HepG2 (cell line): ENCODE data around the gene CACNA1C. TPM values are rescaled to one million over a fixed set of nuclear protein-coding genes. Genes with fewer than 3 reads are reported as not detected.

Experiments
- ATAC-seq: fragments of 200-7000 bp; cut with Tn5 transposase; 3 replicates; pipeline ENCODE4 v1.9.1; 2020; ENCODE audit warnings: mild to moderate bottlenecking, moderate library complexity
- BruUV-seq: library from RNA; stranded (reverse); fragments of 400-500 nt; replicated peaks from 2 replicates; lab custom pipeline; 2021; lab: Mats Ljungman, UMichigan
- CTCF ChIA-PET: fragments of 300-600 bp; formaldehyde crosslinking; extraction: SDS; loops from one replicate; lab custom pipeline; 2021; ENCODE audit warnings: low total read pairs, inconsistent platforms, low intra/inter-chr PET ratio; lab: Yijun Ruan, JAX
- POLR2A ChIA-PET: fragments of 350-600 bp; sonication (Branson Sonifier 250); formaldehyde crosslinking; loops from one replicate; lab custom pipeline; 2020; ENCODE audit warnings: antibody characterized with exemption, inconsistent platforms; lab: Yijun Ruan, JAX
- DNase-seq: peaks from one replicate; pipeline ENCODE4 v3.0.0-alpha.2; 2015; ENCODE audit warnings: low spot score
- FAIRE-seq: peaks from 3 replicates; lab custom pipeline; 2011; peaks lifted over from hg19 to GRCh38; lab: Jason Lieb, UNC
- H2AFZ ChIP-seq: one replicate; pipeline ENCODE4 v1.6.1; 2011; ENCODE audit warnings: low read length, inconsistent platforms
- H3K27ac ChIP-seq: fragments of 300-600 bp; 3 replicates; pipeline ENCODE4 v1.8.0; 2011; ENCODE audit warnings: mixed run types, mild to moderate bottlenecking, mixed read lengths, low read length, inconsistent platforms; ENCODE audit not compliant: insufficient read depth; ENCODE audit errors: extremely low read length
- H3K27me3 ChIP-seq, 2 experiments: fragments of 200-600 bp in 1 of 2; 2 replicates in 1 of 2; 3 replicates in 1 of 2; pipeline versions ENCODE4 v1.6.0 to v1.8.0; 2011; ENCODE audit warnings: low read length in 2 of 2, mild to moderate bottlenecking in 2 of 2, moderate library complexity in 2 of 2, inconsistent platforms in 1 of 2; ENCODE audit not compliant: insufficient read depth in 2 of 2, control insufficient read depth in 1 of 2
- H3K36me3 ChIP-seq, 2 experiments: fragments of 200-600 bp in 1 of 2; replicated peaks in 1 of 2; 2 replicates in 1 of 2; 3 replicates in 1 of 2; pipeline versions ENCODE4 v1.5.1 to v1.8.0; 2011; ENCODE audit warnings: low read length in 2 of 2, inconsistent platforms in 1 of 2; ENCODE audit not compliant: insufficient read depth in 2 of 2, control insufficient read depth in 1 of 2
- H3K4me1 ChIP-seq: 2 replicates; pipeline ENCODE4 v1.5.1; 2012; ENCODE audit warnings: low read length, inconsistent platforms; ENCODE audit not compliant: insufficient read depth
- H3K4me2 ChIP-seq: 2 replicates; pipeline ENCODE4 v1.6.0; 2011; ENCODE audit warnings: low read depth, low read length, inconsistent platforms
- H3K4me3 ChIP-seq, 3 experiments: fragments of 200-600 bp in 1 of 3; sonication (generic), shearing (Covaris generic) in 1 of 3; replicated peaks in 1 of 3; 2 replicates each; pipeline ENCODE4 v1.5.1; 2011 to 2016; ENCODE audit warnings: low read length in 3 of 3, inconsistent platforms in 2 of 3, low read depth in 2 of 3, mild to moderate bottlenecking in 2 of 3, control low read depth in 1 of 3, mixed read lengths in 1 of 3; ENCODE audit not compliant: insufficient read depth in 1 of 3
- H3K79me2 ChIP-seq: one replicate; pipeline ENCODE4 v1.6.1; 2011; ENCODE audit warnings: low read length, inconsistent platforms; ENCODE audit not compliant: insufficient read depth
- H3K9ac ChIP-seq: 2 replicates; pipeline ENCODE4 v1.6.0; 2011; ENCODE audit warnings: mild to moderate bottlenecking, low read depth, low read length, inconsistent platforms; ENCODE audit not compliant: insufficient read depth
- H3K9me3 ChIP-seq: 2 replicates; pipeline ENCODE4 v1.5.1; 2012; ENCODE audit warnings: mild to moderate bottlenecking, low read length
- H4K20me1 ChIP-seq: 2 replicates; pipeline ENCODE4 v1.6.0; 2011; ENCODE audit warnings: inconsistent platforms, mild to moderate bottlenecking, low read length, moderate library complexity; ENCODE audit not compliant: insufficient read depth
- FOXP1 ChIP-seq, 2 experiments: fragments of 450-650 bp in 1 of 2; IDR thresholded peaks; 2 replicates each; pipeline ENCODE4 v1.6.1; 2017 to 2018; ENCODE audit warnings: antibody characterized with exemption in 1 of 2
- NFIC ChIP-seq: IDR thresholded peaks from 2 replicates; pipeline ENCODE4 v1.6.1; 2012; ENCODE audit warnings: mild to moderate bottlenecking, low read length, inconsistent platforms
- SRSF9 ChIP-seq: fragments of 200-400 bp; formaldehyde crosslinking; IDR thresholded peaks from 2 replicates; pipeline ENCODE4 v1.6.1; 2018; ENCODE audit warnings: borderline replicate concordance, mild to moderate bottlenecking, low read depth, low read length; ENCODE audit not compliant: insufficient read depth, poor library complexity, severe bottlenecking
- STAT5B ChIP-seq: sonication (generic); formaldehyde crosslinking; IDR thresholded peaks from 2 replicates; pipeline ENCODE4 v1.4.0; 2020; ENCODE audit warnings: missing genetic modification reagents
- TAF1 ChIP-seq: sonication (generic); formaldehyde crosslinking; IDR thresholded peaks from 2 replicates; pipeline ENCODE4 v1.4.0; 2020; ENCODE audit warnings: missing genetic modification reagents
- TCF7L2 ChIP-seq: IDR thresholded peaks from 2 replicates; pipeline ENCODE4 v1.6.1; 2011; ENCODE audit warnings: mild to moderate bottlenecking, low read depth, low read length, moderate library complexity
- ZNF607 ChIP-seq: sonication (generic); formaldehyde crosslinking; IDR thresholded peaks from 2 replicates; pipeline ENCODE4 v1.5.1; 2020; ENCODE audit warnings: missing genetic modification reagents, mild to moderate bottlenecking, borderline replicate concordance
- ZNF782 ChIP-seq: sonication (generic); formaldehyde crosslinking; IDR thresholded peaks from 2 replicates; pipeline ENCODE4 v1.4.0; 2020; ENCODE audit warnings: missing genetic modification reagents, mild to moderate bottlenecking, borderline replicate concordance
- WGBS: methylation state at CpG from one replicate; pipeline ENCODE4 v1.1.6; 2017; ENCODE audit warnings: low lambda C conversion rate; 5-methylcytosine and 5-hydroxymethylcytosine counted together
- in situ Hi-C: cut with HindIII; loops from 2 replicates; pipeline ENCODE4 v1.10.0; 2017; ENCODE audit warnings: low pct_unique_long_range_greater_than_20kb; ENCODE audit not compliant: extremely low pct_ligation_motif_present
- intact Hi-C: fragments of 100-400 bp; cut with micrococcal nuclease; formaldehyde crosslinking; loops from one replicate; pipeline ENCODE4 v1.10.0; 2022; ENCODE audit not compliant: unreplicated experiment
- polyA plus RNA-seq, 8 experiments: library from polyadenylated mRNA; depleted of rRNA in 3 of 8; stranded (reverse) in 7 of 8; unstranded in 1 of 8; fragments of >200 nt; fragmentation: Illumina TruSeq in 4 of 8; extraction: Trizol in 4 of 8; gene quantifications; 2 replicates each; pipeline versions ENCODE4 v1.2.1 to v1.2.3, GENCODE V29; 2011 to 2016; ENCODE audit warnings: low read depth in 4 of 8, missing spikeins in 1 of 8, mixed read lengths in 1 of 8; ENCODE audit not compliant: insufficient read depth in 1 of 8
- total RNA-seq, 5 experiments: library from RNA; depleted of rRNA; stranded (reverse); fragments of >200 nt; fragmentation: Illumina TruSeq; extraction: Trizol; gene quantifications; 2 replicates each; pipeline ENCODE4 v1.2.3, GENCODE V29; 2016; ENCODE audit warnings: low read depth in 1 of 5
- TF ChIP-seq, protein P1 (sequence below): sonication (generic); formaldehyde crosslinking; IDR thresholded peaks from 2 replicates; pipeline ENCODE4 v1.4.0; 2020; ENCODE audit warnings: mild to moderate bottlenecking, missing genetic modification reagents
- TF ChIP-seq, protein P2 (sequence below): sonication (generic); formaldehyde crosslinking; conservative IDR thresholded peaks from 2 replicates; pipeline ENCODE4 v1.8.0; 2022; ENCODE audit warnings: low read depth, missing genetic modification reagents
- TF ChIP-seq, protein P3 (sequence below): sonication (generic); formaldehyde crosslinking; IDR thresholded peaks from 2 replicates; pipeline ENCODE4 v1.4.0; 2020; ENCODE audit warnings: missing genetic modification reagents, mild to moderate bottlenecking, borderline replicate concordance
- TF ChIP-seq, protein P4 (sequence below): sonication (generic); formaldehyde crosslinking; IDR thresholded peaks from 2 replicates; pipeline ENCODE4 v1.5.0; 2020; ENCODE audit warnings: missing genetic modification reagents, mild to moderate bottlenecking, borderline replicate concordance
- TF ChIP-seq, protein P5 (sequence below): sonication (generic); formaldehyde crosslinking; IDR thresholded peaks from 2 replicates; pipeline ENCODE4 v1.4.0; 2020; ENCODE audit warnings: missing genetic modification reagents

Gene CACNA1C
- total and polyA plus RNA-seq, 2 of the 13 experiments (the other 11 are each of a cell fraction or from before 2014, with no cell fraction given): not detected

DNA sequence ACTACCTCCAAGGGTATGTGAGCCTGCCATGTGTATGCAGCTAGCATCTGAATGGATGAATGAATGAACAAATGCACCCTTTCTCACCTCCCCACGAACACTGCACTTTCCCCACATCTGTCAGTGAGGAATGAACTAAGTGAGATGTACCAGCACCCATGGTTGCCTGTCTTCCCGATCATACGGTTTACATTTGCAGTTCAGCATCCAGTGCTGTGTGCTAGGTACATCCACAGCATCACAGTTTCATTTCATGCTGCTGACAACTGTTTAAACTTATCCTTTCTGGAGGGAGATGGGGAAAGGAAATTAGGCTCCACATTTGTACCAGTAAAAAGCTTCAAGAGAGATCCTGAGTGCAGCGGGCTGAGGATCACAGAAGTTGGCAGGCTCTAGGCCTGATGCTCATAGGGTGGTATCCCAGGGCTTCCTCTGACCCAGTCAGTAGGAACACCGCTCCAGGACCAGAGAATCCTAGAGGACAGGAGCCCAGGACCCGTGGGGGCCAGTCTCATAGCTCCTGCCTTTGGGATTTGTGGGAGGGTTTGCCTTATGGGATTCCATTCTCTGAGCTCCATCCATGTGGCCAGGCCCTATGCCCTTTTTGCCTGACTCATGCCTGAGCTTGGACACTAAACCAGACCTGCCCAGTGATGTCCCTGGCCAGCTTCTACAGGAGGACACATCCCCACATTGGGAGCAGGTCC is 294.5 kb downstream of the CACNA1C start:
- BruUV-seq: no TSS peak
- in situ Hi-C loops: no loop called here
- CTCF ChIA-PET: no interaction called here
- TF ChIP-seq, protein P1, sequence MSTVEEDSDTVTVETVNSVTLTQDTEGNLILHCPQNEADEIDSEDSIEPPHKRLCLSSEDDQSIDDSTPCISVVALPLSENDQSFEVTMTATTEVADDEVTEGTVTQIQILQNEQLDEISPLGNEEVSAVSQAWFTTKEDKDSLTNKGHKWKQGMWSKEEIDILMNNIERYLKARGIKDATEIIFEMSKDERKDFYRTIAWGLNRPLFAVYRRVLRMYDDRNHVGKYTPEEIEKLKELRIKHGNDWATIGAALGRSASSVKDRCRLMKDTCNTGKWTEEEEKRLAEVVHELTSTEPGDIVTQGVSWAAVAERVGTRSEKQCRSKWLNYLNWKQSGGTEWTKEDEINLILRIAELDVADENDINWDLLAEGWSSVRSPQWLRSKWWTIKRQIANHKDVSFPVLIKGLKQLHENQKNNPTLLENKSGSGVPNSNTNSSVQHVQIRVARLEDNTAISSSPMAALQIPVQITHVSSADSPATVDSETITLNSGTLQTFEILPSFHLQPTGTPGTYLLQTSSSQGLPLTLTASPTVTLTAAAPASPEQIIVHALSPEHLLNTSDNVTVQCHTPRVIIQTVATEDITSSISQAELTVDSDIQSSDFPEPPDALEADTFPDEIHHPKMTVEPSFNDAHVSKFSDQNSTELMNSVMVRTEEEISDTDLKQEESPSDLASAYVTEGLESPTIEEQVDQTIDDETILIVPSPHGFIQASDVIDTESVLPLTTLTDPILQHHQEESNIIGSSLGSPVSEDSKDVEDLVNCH: no peak
- TF ChIP-seq SRSF9 (no peak), TCF7L2 (no peak), FOXP1 (IDR thresholded peaks at IDR 0.05) (no peak), FOXP1 (CRISPR knock-in tag; IDR thresholded peaks at IDR 0.05) (no peak), NFIC (no peak), STAT5B (CRISPR knock-in tag) (no peak), TAF1 (CRISPR knock-in tag) (no peak), ZNF782 (no peak), ZNF607 (no peak)
- TF ChIP-seq, protein P2, sequence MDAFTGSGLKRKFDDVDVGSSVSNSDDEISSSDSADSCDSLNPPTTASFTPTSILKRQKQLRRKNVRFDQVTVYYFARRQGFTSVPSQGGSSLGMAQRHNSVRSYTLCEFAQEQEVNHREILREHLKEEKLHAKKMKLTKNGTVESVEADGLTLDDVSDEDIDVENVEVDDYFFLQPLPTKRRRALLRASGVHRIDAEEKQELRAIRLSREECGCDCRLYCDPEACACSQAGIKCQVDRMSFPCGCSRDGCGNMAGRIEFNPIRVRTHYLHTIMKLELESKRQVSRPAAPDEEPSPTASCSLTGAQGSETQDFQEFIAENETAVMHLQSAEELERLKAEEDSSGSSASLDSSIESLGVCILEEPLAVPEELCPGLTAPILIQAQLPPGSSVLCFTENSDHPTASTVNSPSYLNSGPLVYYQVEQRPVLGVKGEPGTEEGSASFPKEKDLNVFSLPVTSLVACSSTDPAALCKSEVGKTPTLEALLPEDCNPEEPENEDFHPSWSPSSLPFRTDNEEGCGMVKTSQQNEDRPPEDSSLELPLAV (CRISPR knock-in tag): no peak
- TF ChIP-seq, protein P3, sequence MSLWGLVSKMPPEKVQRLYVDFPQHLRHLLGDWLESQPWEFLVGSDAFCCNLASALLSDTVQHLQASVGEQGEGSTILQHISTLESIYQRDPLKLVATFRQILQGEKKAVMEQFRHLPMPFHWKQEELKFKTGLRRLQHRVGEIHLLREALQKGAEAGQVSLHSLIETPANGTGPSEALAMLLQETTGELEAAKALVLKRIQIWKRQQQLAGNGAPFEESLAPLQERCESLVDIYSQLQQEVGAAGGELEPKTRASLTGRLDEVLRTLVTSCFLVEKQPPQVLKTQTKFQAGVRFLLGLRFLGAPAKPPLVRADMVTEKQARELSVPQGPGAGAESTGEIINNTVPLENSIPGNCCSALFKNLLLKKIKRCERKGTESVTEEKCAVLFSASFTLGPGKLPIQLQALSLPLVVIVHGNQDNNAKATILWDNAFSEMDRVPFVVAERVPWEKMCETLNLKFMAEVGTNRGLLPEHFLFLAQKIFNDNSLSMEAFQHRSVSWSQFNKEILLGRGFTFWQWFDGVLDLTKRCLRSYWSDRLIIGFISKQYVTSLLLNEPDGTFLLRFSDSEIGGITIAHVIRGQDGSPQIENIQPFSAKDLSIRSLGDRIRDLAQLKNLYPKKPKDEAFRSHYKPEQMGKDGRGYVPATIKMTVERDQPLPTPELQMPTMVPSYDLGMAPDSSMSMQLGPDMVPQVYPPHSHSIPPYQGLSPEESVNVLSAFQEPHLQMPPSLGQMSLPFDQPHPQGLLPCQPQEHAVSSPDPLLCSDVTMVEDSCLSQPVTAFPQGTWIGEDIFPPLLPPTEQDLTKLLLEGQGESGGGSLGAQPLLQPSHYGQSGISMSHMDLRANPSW (CRISPR knock-in tag): no peak
- TF ChIP-seq, protein P4, sequence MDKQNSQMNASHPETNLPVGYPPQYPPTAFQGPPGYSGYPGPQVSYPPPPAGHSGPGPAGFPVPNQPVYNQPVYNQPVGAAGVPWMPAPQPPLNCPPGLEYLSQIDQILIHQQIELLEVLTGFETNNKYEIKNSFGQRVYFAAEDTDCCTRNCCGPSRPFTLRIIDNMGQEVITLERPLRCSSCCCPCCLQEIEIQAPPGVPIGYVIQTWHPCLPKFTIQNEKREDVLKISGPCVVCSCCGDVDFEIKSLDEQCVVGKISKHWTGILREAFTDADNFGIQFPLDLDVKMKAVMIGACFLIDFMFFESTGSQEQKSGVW (CRISPR knock-in tag): no peak
- TF ChIP-seq, protein P5, sequence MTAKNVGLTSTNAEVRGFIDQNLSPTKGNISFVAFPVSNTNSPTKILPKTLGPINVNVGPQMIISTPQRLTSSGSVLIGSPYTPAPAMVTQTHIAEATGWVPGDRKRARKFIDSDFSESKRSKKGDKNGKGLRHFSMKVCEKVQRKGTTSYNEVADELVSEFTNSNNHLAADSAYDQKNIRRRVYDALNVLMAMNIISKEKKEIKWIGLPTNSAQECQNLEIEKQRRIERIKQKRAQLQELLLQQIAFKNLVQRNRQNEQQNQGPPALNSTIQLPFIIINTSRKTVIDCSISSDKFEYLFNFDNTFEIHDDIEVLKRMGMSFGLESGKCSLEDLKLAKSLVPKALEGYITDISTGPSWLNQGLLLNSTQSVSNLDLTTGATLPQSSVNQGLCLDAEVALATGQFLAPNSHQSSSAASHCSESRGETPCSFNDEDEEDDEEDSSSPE (CRISPR knock-in tag): no peak

More for the DNA sequence above, 294.5 kb downstream of the CACNA1C start:
- no peaks in the 10 kb centered on the region for H4K20me1 ChIP-seq
- no peak overlapping the region for H3K4me3 ChIP-seq
- no peaks in the 10 kb centered on the region for H3K4me1 ChIP-seq
- POLR2A ChIA-PET: no interaction called here
- no peaks in the 10 kb centered on the region for H3K9me3 ChIP-seq
- no peaks in the 10 kb centered on the region for H3K79me2 ChIP-seq
- ATAC-seq: no peak
- 6% methylated on average over 4 of the region's 6 CpGs for WGBS
- H2AFZ ChIP-seq: no peak overlapping the region
- DNase-seq: no peak
- no peak overlapping the region for H3K9ac ChIP-seq
- no peaks in the 10 kb centered on the region for H3K36me3 ChIP-seq
- intact Hi-C loops: no loop called here
- no peak for FAIRE-seq
- peaks cover 0 to 51% of the 10 kb centered on the region in 2 experiments; a peak in 3 of 5 replicates for H3K27me3 ChIP-seq
- H3K4me2 ChIP-seq: no peak overlapping the region
- H3K27ac ChIP-seq: no peak overlapping the region
